HepG2 (cell line): ENCODE results near the gene NECAB2. TPM values are rescaled to one million over a fixed set of nuclear protein-coding genes. Genes with fewer than 3 reads are reported as not detected.

Experiments
- BRCA1 ChIP-seq: sonication (generic); formaldehyde crosslinking; IDR thresholded peaks from 2 replicates; pipeline ENCODE4 v1.4.0; 2020; ENCODE audit warnings: missing genetic modification reagents
- CBFB ChIP-seq: sonication (generic); formaldehyde crosslinking; IDR thresholded peaks from 2 replicates; pipeline ENCODE4 v1.4.0; 2020; ENCODE audit warnings: missing genetic modification reagents
- CHD4 ChIP-seq: fragments of 200-600 bp; sonication (generic); IDR thresholded peaks from 2 replicates; pipeline ENCODE4 v1.7.0; 2017; ENCODE audit warnings: mild to moderate bottlenecking, low read length, borderline replicate concordance
- ELF1 ChIP-seq: sonication (generic); formaldehyde crosslinking; IDR thresholded peaks from 2 replicates; pipeline ENCODE4 v1.4.0; 2020; ENCODE audit warnings: missing genetic modification reagents
- GABPB1 ChIP-seq: IDR thresholded peaks from 2 replicates; pipeline ENCODE4 v1.6.1; 2016; ENCODE audit warnings: mild to moderate bottlenecking, missing genetic modification reagents, moderate library complexity, missing compliant biosample characterization
- PAX8 ChIP-seq: sonication (generic); formaldehyde crosslinking; IDR thresholded peaks from 2 replicates; pipeline ENCODE4 v1.8.0; 2022; ENCODE audit warnings: mild to moderate bottlenecking, missing genetic modification reagents, borderline replicate concordance
- RORA ChIP-seq: sonication (generic); formaldehyde crosslinking; IDR thresholded peaks from 2 replicates; pipeline ENCODE4 v1.5.0; 2020; ENCODE audit warnings: mild to moderate bottlenecking, missing genetic modification reagents, moderate library complexity
- SETDB1 ChIP-seq: sonication (generic); formaldehyde crosslinking; IDR thresholded peaks from 2 replicates; pipeline ENCODE4 v1.5.1; 2020; ENCODE audit warnings: missing genetic modification reagents, mild to moderate bottlenecking, borderline replicate concordance
- TCF12 ChIP-seq, 2 experiments: fragments of 450-650 bp in 1 of 2; sonication (generic) in 1 of 2; formaldehyde crosslinking in 1 of 2; IDR thresholded peaks; 2 replicates each; pipeline versions ENCODE4 v1.6.1 to v1.8.0; 2017 to 2022; ENCODE audit warnings: antibody characterized with exemption in 1 of 2, mild to moderate bottlenecking in 1 of 2, missing genetic modification reagents in 1 of 2, moderate library complexity in 1 of 2
- ZBTB20 ChIP-seq: sonication (generic); formaldehyde crosslinking; IDR thresholded peaks from 2 replicates; pipeline ENCODE4 v1.8.1; 2023; ENCODE audit warnings: missing genetic modification reagents, low read depth, mild to moderate bottlenecking, borderline replicate concordance
- ZKSCAN5 ChIP-seq: sonication (generic); formaldehyde crosslinking; IDR thresholded peaks from 2 replicates; pipeline ENCODE4 v1.5.1; 2020; ENCODE audit warnings: mild to moderate bottlenecking, missing genetic modification reagents
- ZNF350 ChIP-seq: sonication (generic); formaldehyde crosslinking; IDR thresholded peaks from 2 replicates; pipeline ENCODE4 v1.4.0; 2020; ENCODE audit warnings: mild to moderate bottlenecking, low read depth, missing genetic modification reagents, borderline replicate concordance
- ZNF468 ChIP-seq: sonication (generic); formaldehyde crosslinking; IDR thresholded peaks from 2 replicates; pipeline ENCODE4 v1.8.0; 2022; ENCODE audit warnings: mild to moderate bottlenecking, moderate library complexity, missing genetic modification reagents
- ZNF629 ChIP-seq: sonication (generic); formaldehyde crosslinking; conservative IDR thresholded peaks from 2 replicates; pipeline ENCODE4 v1.5.0; 2020; ENCODE audit warnings: missing genetic modification reagents
- polyA plus RNA-seq, 8 experiments: library from polyadenylated mRNA; depleted of rRNA in 3 of 8; stranded (reverse) in 7 of 8; unstranded in 1 of 8; fragments of >200 nt; fragmentation: Illumina TruSeq in 4 of 8; extraction: Trizol in 4 of 8; gene quantifications; 2 replicates each; pipeline versions ENCODE4 v1.2.1 to v1.2.3, GENCODE V29; 2011 to 2016; ENCODE audit warnings: low read depth in 4 of 8, missing spikeins in 1 of 8, mixed read lengths in 1 of 8; ENCODE audit not compliant: insufficient read depth in 1 of 8
- total RNA-seq, 5 experiments: library from RNA; depleted of rRNA; stranded (reverse); fragments of >200 nt; fragmentation: Illumina TruSeq; extraction: Trizol; gene quantifications; 2 replicates each; pipeline ENCODE4 v1.2.3, GENCODE V29; 2016; ENCODE audit warnings: low read depth in 1 of 5
- TF ChIP-seq, protein P1 (sequence below): sonication (generic); formaldehyde crosslinking; IDR thresholded peaks from 2 replicates; pipeline ENCODE4 v1.5.1; 2020; ENCODE audit warnings: missing genetic modification reagents, mild to moderate bottlenecking, borderline replicate concordance
- TF ChIP-seq, protein P2 (sequence below): sonication (generic); formaldehyde crosslinking; IDR thresholded peaks from 2 replicates; pipeline ENCODE4 v1.5.0; 2020; ENCODE audit warnings: missing genetic modification reagents
- TF ChIP-seq, protein P3 (sequence below): IDR thresholded peaks from 2 replicates; pipeline ENCODE4 v1.4.0; 2020; ENCODE audit warnings: mild to moderate bottlenecking, missing genetic modification reagents
- TF ChIP-seq, protein P4 (sequence below): sonication (generic); formaldehyde crosslinking; conservative IDR thresholded peaks from 2 replicates; pipeline ENCODE4 v1.4.0; 2020; ENCODE audit warnings: missing genetic modification reagents
- TF ChIP-seq, protein P5 (sequence below): IDR thresholded peaks from 2 replicates; pipeline ENCODE4 v1.6.1; 2016

Gene NECAB2
- total and polyA plus RNA-seq, 2 of the 13 experiments (the other 11 are each of a cell fraction or from before 2014, with no cell fraction given), result 0.21 to 0.49 TPM

DNA sequence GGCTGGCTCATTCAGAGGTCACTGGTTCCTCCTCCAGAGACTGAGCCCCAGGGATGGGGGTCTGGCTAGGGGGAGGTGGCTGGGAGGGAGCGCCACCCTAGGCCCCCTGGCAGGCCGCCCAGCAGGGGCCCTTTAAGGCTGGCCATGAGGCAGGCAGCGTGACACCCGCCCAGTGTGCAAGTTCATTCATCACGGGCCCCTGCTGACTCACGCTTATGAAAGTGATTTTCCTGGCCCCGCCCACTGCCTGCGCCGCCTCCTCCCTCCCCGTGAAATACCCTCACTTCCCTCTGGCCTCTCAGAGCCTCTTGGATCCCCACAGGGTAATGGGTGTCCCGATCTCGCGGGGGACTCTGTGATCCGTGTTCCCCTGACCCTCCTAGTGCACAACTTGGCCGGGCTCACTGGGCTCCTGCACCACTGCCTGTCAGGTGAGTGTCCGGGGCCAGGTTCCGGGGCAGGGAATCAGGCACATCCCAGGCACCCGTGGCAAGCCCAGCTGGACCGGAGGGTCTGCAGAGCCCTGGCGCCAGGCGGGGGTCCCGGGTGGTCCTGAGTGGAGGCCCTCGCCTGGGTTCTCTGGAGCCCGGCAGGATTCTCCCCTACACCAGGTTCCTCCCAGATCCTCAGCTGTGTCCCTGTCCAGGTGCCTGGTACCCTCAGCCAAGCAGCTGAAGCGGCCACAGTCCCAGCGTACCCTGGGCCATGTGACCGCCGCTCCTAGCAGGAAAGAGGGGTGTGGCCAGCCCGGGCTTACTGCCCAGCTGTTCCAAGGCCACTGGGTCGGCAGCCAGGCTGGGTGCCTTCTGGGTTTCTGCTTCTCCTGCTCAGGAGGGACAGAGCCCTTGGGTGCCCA is 14.9 kb upstream of the NECAB2 start, which contains the start of gene OSGIN1 (continued):
- TF ChIP-seq ZNF629 (CRISPR knock-in tag), result peak; percentile 95
- TF ChIP-seq CHD4, result peak; percentile 33; the same call in 1 of the 2 replicates
- TF ChIP-seq ZNF468, result no peak
- no peak for TF ChIP-seq TCF12 (IDR thresholded peaks at IDR 0.05)
- TF ChIP-seq TCF12 (CRISPR knock-in tag; IDR thresholded peaks at IDR 0.05), result no peak
- no peak for TF ChIP-seq CBFB (CRISPR knock-in tag)
- TF ChIP-seq RORA (CRISPR knock-in tag), result no peak
- TF ChIP-seq, protein P1, sequence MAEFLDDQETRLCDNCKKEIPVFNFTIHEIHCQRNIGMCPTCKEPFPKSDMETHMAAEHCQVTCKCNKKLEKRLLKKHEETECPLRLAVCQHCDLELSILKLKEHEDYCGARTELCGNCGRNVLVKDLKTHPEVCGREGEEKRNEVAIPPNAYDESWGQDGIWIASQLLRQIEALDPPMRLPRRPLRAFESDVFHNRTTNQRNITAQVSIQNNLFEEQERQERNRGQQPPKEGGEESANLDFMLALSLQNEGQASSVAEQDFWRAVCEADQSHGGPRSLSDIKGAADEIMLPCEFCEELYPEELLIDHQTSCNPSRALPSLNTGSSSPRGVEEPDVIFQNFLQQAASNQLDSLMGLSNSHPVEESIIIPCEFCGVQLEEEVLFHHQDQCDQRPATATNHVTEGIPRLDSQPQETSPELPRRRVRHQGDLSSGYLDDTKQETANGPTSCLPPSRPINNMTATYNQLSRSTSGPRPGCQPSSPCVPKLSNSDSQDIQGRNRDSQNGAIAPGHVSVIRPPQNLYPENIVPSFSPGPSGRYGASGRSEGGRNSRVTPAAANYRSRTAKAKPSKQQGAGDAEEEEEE (CRISPR knock-in tag), result peak; percentile 89; the same call in 1 of the 2 replicates
- no peak for TF ChIP-seq ZKSCAN5 (CRISPR knock-in tag)
- TF ChIP-seq GABPB1, result peak; percentile 69
- no peak for TF ChIP-seq SETDB1 (CRISPR knock-in tag)
- peak; percentile 83 for TF ChIP-seq ZNF350 (CRISPR knock-in tag)
- TF ChIP-seq, protein P2, sequence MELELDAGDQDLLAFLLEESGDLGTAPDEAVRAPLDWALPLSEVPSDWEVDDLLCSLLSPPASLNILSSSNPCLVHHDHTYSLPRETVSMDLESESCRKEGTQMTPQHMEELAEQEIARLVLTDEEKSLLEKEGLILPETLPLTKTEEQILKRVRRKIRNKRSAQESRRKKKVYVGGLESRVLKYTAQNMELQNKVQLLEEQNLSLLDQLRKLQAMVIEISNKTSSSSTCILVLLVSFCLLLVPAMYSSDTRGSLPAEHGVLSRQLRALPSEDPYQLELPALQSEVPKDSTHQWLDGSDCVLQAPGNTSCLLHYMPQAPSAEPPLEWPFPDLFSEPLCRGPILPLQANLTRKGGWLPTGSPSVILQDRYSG (CRISPR knock-in tag), result no peak
- TF ChIP-seq ELF1 (CRISPR knock-in tag), result peak; percentile 41; the same call in 1 of the 2 replicates
- TF ChIP-seq, protein P3, sequence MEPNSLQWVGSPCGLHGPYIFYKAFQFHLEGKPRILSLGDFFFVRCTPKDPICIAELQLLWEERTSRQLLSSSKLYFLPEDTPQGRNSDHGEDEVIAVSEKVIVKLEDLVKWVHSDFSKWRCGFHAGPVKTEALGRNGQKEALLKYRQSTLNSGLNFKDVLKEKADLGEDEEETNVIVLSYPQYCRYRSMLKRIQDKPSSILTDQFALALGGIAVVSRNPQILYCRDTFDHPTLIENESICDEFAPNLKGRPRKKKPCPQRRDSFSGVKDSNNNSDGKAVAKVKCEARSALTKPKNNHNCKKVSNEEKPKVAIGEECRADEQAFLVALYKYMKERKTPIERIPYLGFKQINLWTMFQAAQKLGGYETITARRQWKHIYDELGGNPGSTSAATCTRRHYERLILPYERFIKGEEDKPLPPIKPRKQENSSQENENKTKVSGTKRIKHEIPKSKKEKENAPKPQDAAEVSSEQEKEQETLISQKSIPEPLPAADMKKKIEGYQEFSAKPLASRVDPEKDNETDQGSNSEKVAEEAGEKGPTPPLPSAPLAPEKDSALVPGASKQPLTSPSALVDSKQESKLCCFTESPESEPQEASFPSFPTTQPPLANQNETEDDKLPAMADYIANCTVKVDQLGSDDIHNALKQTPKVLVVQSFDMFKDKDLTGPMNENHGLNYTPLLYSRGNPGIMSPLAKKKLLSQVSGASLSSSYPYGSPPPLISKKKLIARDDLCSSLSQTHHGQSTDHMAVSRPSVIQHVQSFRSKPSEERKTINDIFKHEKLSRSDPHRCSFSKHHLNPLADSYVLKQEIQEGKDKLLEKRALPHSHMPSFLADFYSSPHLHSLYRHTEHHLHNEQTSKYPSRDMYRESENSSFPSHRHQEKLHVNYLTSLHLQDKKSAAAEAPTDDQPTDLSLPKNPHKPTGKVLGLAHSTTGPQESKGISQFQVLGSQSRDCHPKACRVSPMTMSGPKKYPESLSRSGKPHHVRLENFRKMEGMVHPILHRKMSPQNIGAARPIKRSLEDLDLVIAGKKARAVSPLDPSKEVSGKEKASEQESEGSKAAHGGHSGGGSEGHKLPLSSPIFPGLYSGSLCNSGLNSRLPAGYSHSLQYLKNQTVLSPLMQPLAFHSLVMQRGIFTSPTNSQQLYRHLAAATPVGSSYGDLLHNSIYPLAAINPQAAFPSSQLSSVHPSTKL, result peak; percentile 85
- peak; percentile 27; the same call in 1 of the 2 replicates for TF ChIP-seq ZBTB20
- TF ChIP-seq PAX8 (CRISPR knock-in tag), result no peak
- TF ChIP-seq, protein P4, sequence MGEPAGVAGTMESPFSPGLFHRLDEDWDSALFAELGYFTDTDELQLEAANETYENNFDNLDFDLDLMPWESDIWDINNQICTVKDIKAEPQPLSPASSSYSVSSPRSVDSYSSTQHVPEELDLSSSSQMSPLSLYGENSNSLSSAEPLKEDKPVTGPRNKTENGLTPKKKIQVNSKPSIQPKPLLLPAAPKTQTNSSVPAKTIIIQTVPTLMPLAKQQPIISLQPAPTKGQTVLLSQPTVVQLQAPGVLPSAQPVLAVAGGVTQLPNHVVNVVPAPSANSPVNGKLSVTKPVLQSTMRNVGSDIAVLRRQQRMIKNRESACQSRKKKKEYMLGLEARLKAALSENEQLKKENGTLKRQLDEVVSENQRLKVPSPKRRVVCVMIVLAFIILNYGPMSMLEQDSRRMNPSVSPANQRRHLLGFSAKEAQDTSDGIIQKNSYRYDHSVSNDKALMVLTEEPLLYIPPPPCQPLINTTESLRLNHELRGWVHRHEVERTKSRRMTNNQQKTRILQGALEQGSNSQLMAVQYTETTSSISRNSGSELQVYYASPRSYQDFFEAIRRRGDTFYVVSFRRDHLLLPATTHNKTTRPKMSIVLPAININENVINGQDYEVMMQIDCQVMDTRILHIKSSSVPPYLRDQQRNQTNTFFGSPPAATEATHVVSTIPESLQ (CRISPR knock-in tag), result 0 out of 2 replicates have a peak, but pooled peaks have one; percentile 69
- TF ChIP-seq BRCA1 (CRISPR knock-in tag), result peak; percentile 61; the same call in 1 of the 2 replicates
- TF ChIP-seq, protein P5, sequence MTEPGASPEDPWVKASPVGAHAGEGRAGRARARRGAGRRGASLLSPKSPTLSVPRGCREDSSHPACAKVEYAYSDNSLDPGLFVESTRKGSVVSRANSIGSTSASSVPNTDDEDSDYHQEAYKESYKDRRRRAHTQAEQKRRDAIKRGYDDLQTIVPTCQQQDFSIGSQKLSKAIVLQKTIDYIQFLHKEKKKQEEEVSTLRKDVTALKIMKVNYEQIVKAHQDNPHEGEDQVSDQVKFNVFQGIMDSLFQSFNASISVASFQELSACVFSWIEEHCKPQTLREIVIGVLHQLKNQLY (CRISPR knock-in tag), result peak; percentile 91
